T-cell (primary cell): ENCODE measurements around the gene MFSD11. TPM values are rescaled to one million over a fixed set of nuclear protein-coding genes. Genes with fewer than 3 reads are reported as not detected.

Source experiments
- ATAC-seq, 4 experiments: fragments of 200-7000 bp in 3 of 4; fragments of 150-1000 bp in 1 of 4; cut with Tn5 transposase; replicated peaks in 1 of 4; 1 replicate in 3 of 4; 2 replicates in 1 of 4; pipeline ENCODE4 v1.10.0; 2021; ENCODE audit warnings: moderate library complexity in 3 of 4, mild to moderate bottlenecking in 2 of 4, moderate number of reproducible peaks in 1 of 4
- CTCF ChIA-PET, 2 donors: fragments of 300-600 bp; sonication (Branson Sonifier 250); formaldehyde crosslinking; loops; one replicate each; lab custom pipeline; 2022; ENCODE audit warnings: antibody characterized with exemption in 2 of 2; lab: Charles Lee
- POLR2A ChIA-PET, 2 donors: fragments of 300-600 bp; sonication (Branson Sonifier 250); formaldehyde crosslinking; loops; one replicate each; lab custom pipeline; 2022; ENCODE audit warnings: antibody characterized with exemption in 2 of 2; lab: Charles Lee
- DNase-seq, 35 experiments: peaks; one replicate each; pipeline versions ENCODE4 v3.0.0 to v3.0.0-alpha.2; 2013 to 2023
- H3K27ac ChIP-seq: one replicate; pipeline ENCODE4 v1.5.1; 2013; ENCODE audit warnings: low read length
- H3K27me3 ChIP-seq, 2 experiments: replicated peaks in 1 of 2; 1 replicate in 1 of 2; 2 replicates in 1 of 2; pipeline versions ENCODE4 v1.6.1 to v1.7.0; 2013; ENCODE audit warnings: low read length in 1 of 2, mixed read lengths in 1 of 2; ENCODE audit not compliant: control insufficient read depth in 2 of 2, insufficient read depth in 2 of 2; ENCODE audit errors: extremely low read depth in 1 of 2
- H3K36me3 ChIP-seq, 2 donors: 1 replicate in 1 of 2; 2 replicates in 1 of 2; pipeline versions ENCODE4 v1.6.1 to v1.7.0; 2013; ENCODE audit warnings: low read length in 1 of 2; ENCODE audit not compliant: control insufficient read depth in 2 of 2, insufficient read depth in 1 of 2; ENCODE audit errors: extremely low read depth in 1 of 2
- H3K4me1 ChIP-seq, 2 experiments: 1 replicate in 1 of 2; 2 replicates in 1 of 2; pipeline versions ENCODE4 v1.6.1 to v1.7.0; 2013; ENCODE audit warnings: low read length in 2 of 2, mixed read lengths in 1 of 2; ENCODE audit not compliant: insufficient read depth in 2 of 2, control insufficient read depth in 1 of 2; ENCODE audit errors: extremely low read depth in 1 of 2
- H3K4me3 ChIP-seq, 2 donors: 1 replicate in 1 of 2; 2 replicates in 1 of 2; pipeline versions ENCODE4 v1.5.1 to v1.7.0; 2013; ENCODE audit warnings: mild to moderate bottlenecking in 2 of 2, low read length in 1 of 2, moderate library complexity in 1 of 2; ENCODE audit not compliant: control insufficient read depth in 1 of 2; ENCODE audit errors: extremely low read depth in 1 of 2
- H3K9me3 ChIP-seq: 2 replicates; pipeline ENCODE4 v1.7.0; 2013
- H3K27ac Mint-ChIP-seq, 2 donors: one replicate each; pipeline ENCODE4 v1.8.0; 2020 to 2021; ENCODE audit warnings: mild to moderate bottlenecking in 2 of 2, mixed read lengths in 2 of 2
- H3K27me3 Mint-ChIP-seq, 2 donors: one replicate each; pipeline ENCODE4 v1.8.0; 2021 to 2022; ENCODE audit warnings: mixed read lengths in 2 of 2
- H3K36me3 Mint-ChIP-seq: one replicate; pipeline ENCODE4 v1.8.0; 2021; ENCODE audit warnings: mixed read lengths
- H3K4me1 Mint-ChIP-seq, 3 donors: one replicate each; pipeline ENCODE4 v1.8.0; 2020 to 2022; ENCODE audit warnings: mixed read lengths in 3 of 3, mild to moderate bottlenecking in 1 of 3
- H3K4me3 Mint-ChIP-seq, 3 donors: one replicate each; pipeline ENCODE4 v1.8.0; 2020 to 2022; ENCODE audit warnings: mild to moderate bottlenecking in 3 of 3, mixed read lengths in 3 of 3, moderate library complexity in 3 of 3
- H3K9me3 Mint-ChIP-seq, 3 donors: one replicate each; pipeline ENCODE4 v1.8.0; 2020 to 2022; ENCODE audit warnings: mixed read lengths in 3 of 3
- WGBS: methylation state at CpG from one replicate; pipeline ENCODE4 v1.1.5; 2013; ENCODE audit warnings: missing lambda C conversion rate; ENCODE audit not compliant: insufficient coverage; 5-methylcytosine and 5-hydroxymethylcytosine counted together
- total RNA-seq, 35 experiments: library from RNA in 6 of 35; stranded (reverse) in 6 of 35; fragments of 120-200 nt in 1 of 35; gene quantifications; one replicate each; pipeline versions ENCODE4 v1.2.1 to v1.2.4 and lab custom pipeline; 2013 to 2026

The MFSD11 gene
- total RNA-seq, 5 donors from 2014 or later (not counting 1 experiment from before 2014, with no cell fraction given): 30.5 to 41.5 (median 34.6) TPM

DNA sequence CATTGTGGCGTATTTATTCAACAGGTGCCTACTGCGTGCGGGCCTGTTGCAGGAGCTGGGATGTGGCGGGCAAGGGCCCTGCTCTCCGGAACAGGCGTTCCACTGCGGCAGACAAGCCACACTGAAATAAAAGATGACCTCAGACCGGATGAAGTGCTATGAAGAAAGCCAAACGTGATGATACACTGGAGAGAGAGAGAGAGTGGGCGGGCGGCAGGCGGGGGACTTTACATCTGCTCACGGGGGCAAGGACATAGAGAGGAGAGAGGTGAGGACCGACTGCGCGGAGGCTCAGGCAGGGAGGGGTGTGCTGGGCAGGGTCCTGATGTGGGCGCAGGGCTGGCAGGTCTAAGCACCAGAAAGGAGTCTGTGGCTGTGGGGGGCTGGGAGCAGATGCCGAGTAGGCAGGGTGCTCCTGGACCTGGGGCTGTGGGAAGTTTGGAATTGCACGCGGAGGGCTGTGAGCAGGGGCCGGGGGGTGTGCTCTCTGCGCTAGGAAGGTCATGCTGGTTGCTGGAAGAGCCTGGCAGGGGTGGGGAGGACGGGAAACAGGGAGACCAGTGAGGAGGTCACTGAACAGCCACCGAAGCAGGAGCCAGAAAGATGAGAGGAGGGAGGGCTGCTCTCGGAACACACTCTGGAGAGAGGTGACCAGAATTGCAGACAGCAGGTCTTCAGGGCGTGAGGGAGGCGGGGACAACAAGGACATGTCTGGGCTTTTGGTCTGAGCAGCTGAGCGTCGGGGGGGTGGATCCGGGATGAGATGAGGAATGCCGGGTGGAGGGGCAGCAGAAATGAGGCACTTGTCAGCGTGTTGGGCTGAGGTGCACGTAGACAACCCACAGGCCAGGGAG is 37.1 kb upstream of the MFSD11 start:
- POLR2A ChIA-PET: interaction anchor here in 1 of 2 donors (0.7 kb wide), 1 partner anchor 14 kb away, joined by 3 read pairs; no protein-coding TSS in a partner anchor
- 88% methylated on average over 32 of the region's 33 CpGs for WGBS
- peaks cover 0 to 13% (median 0%) of the 10 kb centered on the region in 3 donors for H3K4me1 Mint-ChIP-seq
- H3K4me3 Mint-ChIP-seq: no peak overlapping the region
- no peaks in the 10 kb centered on the region for H3K27me3 Mint-ChIP-seq
- ATAC-seq (peak in 3 of 4 experiments; percentile 47 to 71 (median 51)), DNase-seq (peak in 6 of 35 experiments; percentile 7 to 50 (median 23))
- peak overlapping the region in 1 of 2 donors; percentile 64 for H3K27ac Mint-ChIP-seq
- H3K9me3 ChIP-seq: no peaks in the 10 kb centered on the region
- no peak overlapping the region for H3K4me3 ChIP-seq
- CTCF ChIA-PET: no interaction called here
- H3K36me3 Mint-ChIP-seq: no peaks in the 10 kb centered on the region
- no peaks in the 10 kb centered on the region for H3K36me3 ChIP-seq
- H3K27me3 ChIP-seq: peaks cover 0 to 5% of the 10 kb centered on the region in 2 experiments
- no peaks in the 10 kb centered on the region for H3K9me3 Mint-ChIP-seq
- H3K4me1 ChIP-seq: peaks cover 0 to 32% of the 10 kb centered on the region in 2 experiments
- H3K27ac ChIP-seq: peak overlapping the region; percentile 55

DNA sequence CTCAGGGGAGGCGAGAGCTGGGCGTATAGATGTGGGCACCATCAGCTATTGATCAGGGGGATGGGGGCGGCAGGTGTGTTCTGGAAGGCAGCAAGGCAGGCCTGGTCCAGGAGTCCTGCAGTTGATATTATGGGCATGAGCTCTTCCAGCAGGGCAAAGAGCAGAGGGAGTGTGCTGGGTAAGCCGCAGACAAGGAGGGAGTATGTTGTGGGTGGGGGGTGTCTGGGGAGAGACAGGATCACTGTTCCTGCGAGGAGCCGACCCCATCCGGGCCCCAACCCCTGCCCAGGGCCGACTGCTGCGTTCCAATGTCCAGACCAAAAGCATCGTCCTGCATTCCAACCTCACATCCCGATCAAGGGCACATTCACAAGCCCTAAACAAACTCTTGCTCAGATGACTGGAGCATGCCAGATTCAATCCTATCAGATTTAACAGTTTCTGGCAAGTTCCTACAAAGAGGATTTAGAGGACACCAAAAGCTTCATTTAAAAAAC is 36.4 kb upstream of the MFSD11 start:
- no peaks in the 10 kb centered on the region for H3K27me3 Mint-ChIP-seq
- 90% methylated on average over 10 of the region's 11 CpGs for WGBS
- no peaks in the 10 kb centered on the region for H3K36me3 Mint-ChIP-seq
- CTCF ChIA-PET: no interaction called here
- H3K4me1 Mint-ChIP-seq: peaks cover 0 to 12% (median 0%) of the 10 kb centered on the region in 3 donors
- POLR2A ChIA-PET: interaction anchor here in 1 of 2 donors (0.6 kb wide), 1 partner anchor 27 kb away, joined by 4 read pairs; no protein-coding TSS in a partner anchor
- no peak overlapping the region for H3K27ac Mint-ChIP-seq
- Histone ChIP-seq H3K9me3 (no peaks in the 10 kb centered on the region), H3K36me3 (no peaks in the 10 kb centered on the region), H3K4me3 (no peak overlapping the region), H3K27me3 (peaks cover 0 to 5% of the 10 kb centered on the region in 2 experiments), H3K4me1 (peaks cover 0 to 26% of the 10 kb centered on the region in 2 experiments), H3K27ac (no peak overlapping the region)
- no peak overlapping the region for H3K4me3 Mint-ChIP-seq
- ATAC-seq (no peak), DNase-seq (no peak)
- no peaks in the 10 kb centered on the region for H3K9me3 Mint-ChIP-seq

DNA sequence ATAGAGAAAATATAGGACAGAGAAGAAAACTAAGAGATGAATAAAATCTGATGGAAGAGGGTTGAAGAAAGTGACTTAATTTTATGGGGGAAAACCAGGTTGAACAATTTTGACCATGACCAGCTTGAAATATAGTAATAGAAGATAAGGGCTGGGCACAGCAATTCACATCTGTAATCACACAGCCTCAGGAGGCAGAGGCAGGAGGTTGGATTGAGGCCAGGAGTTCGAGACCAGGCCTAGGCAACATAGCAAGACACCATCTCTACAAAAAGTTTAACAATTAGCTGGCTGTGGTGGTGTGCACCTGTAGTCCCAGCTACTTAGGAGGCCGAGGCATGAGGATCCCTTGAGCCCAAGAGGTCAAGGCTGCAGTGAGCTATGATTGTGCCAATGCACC is 35.8 kb upstream of the MFSD11 start:
- Mint-ChIP-seq H3K9me3 (no peaks in the 10 kb centered on the region), H3K4me3 (no peak overlapping the region), H3K27ac (no peak overlapping the region), H3K27me3 (no peaks in the 10 kb centered on the region), H3K4me1 (peaks cover 0 to 6% (median 0%) of the 10 kb centered on the region in 3 donors), H3K36me3 (no peaks in the 10 kb centered on the region)
- no peaks in the 10 kb centered on the region for H3K9me3 ChIP-seq
- ATAC-seq: no peak
- H3K4me3 ChIP-seq: no peak overlapping the region
- CTCF ChIA-PET: no interaction called here
- POLR2A ChIA-PET: interaction anchor here in 1 of 2 donors (0.6 kb wide), 1 partner anchor 26 kb away, joined by 4 read pairs; no protein-coding TSS in a partner anchor
- no peak for DNase-seq
- H3K36me3 ChIP-seq: no peaks in the 10 kb centered on the region
- peaks cover 0 to 5% of the 10 kb centered on the region in 2 experiments for H3K27me3 ChIP-seq
- H3K27ac ChIP-seq: no peak overlapping the region
- WGBS: no CpG with 5 or more reads among the region's 2 CpGs
- peaks cover 0 to 21% of the 10 kb centered on the region in 2 experiments for H3K4me1 ChIP-seq

DNA sequence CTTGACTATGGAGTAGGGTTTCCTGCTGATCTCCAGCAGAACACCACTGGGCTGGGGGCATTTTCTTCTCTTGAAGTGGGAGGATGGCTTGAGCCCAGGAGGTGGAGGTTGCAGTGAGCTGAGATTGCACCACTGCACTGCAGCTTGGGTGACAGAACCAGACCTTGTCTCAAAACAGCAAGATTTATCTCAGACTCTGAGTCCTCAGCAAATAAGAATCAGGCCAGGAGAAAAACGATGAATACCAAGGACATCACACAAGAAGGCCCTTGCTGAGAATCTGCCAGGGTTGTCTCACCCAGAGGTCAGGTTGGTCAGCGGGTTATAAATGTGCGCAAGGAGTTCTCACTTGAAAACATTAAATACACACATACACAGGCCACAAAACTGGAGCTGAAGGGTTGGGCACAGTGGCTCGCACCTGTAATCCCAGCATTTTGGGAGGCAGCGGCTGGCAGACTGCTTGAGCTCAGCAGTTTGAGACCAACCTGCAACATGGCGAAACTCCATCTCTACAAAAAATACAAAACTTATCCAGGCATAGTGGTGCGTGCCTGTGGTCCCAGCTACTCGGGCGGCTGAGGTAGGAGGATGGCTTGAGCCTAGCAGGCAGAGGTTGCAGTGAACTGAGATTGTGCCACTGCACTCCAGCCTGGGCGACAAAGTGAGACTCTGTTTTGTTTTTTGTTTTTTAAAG is 34.8 kb upstream of the MFSD11 start:
- H3K36me3 ChIP-seq: no peaks in the 10 kb centered on the region
- no peak overlapping the region for H3K4me3 Mint-ChIP-seq
- H3K9me3 Mint-ChIP-seq: no peaks in the 10 kb centered on the region
- no peaks in the 10 kb centered on the region for H3K36me3 Mint-ChIP-seq
- H3K4me1 ChIP-seq: peaks cover 0 to 19% of the 10 kb centered on the region in 2 experiments
- no peak overlapping the region for H3K4me3 ChIP-seq
- no peak for ATAC-seq
- H3K27me3 Mint-ChIP-seq: no peaks in the 10 kb centered on the region
- no peak for DNase-seq
- peaks cover 0 to 6% (median 0%) of the 10 kb centered on the region in 3 donors for H3K4me1 Mint-ChIP-seq
- no peaks in the 10 kb centered on the region for H3K9me3 ChIP-seq
- H3K27me3 ChIP-seq: peaks cover 0 to under 1% of the 10 kb centered on the region in 2 experiments
- ChIA-PET POLR2A (no interaction called here), CTCF (interaction anchor here in 1 of 2 donors (0.7 kb wide), 1 partner anchor 96 kb away, joined by 3 read pairs; no protein-coding TSS in a partner anchor)
- 100% methylated on average over 5 of the region's 10 CpGs for WGBS
- no peak overlapping the region for H3K27ac Mint-ChIP-seq
- no peak overlapping the region for H3K27ac ChIP-seq

DNA sequence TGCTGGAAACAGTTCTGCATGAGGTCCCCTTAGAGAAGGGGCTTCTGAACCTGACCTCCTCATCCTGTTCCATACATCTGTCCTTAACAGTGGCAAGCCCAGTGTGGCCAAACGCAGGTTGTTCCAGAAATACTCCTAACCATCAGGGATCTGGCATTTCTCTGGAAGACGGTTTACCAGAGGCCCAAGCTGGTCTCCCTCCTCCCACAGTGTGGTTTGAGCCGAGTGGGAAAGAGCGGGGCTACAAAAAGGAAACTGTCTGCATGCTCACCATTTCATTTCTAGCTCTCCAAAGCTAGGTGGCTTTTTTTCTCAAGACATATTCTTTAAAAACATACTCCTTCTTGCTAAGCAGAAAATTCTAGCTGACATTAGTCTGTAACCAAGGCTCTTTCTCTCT is 33.1 kb upstream of the MFSD11 start:
- ATAC-seq (no peak), DNase-seq (no peak)
- H3K27ac Mint-ChIP-seq: no peak overlapping the region
- H3K27me3 Mint-ChIP-seq: no peaks in the 10 kb centered on the region
- no peak overlapping the region for H3K4me3 Mint-ChIP-seq
- peaks cover 0 to 19% of the 10 kb centered on the region in 2 experiments for H3K4me1 ChIP-seq
- ChIA-PET CTCF (interaction anchor here in 1 of 2 donors (0.6 kb wide), 2 partner anchors 10 to 187 kb away, joined by 4 to 8 read pairs; no protein-coding TSS in a partner anchor), POLR2A (interaction anchor here (0.6 to 0.7 kb wide), 2 partner anchors 11 to 814 kb away, joined by 4 to 8 read pairs; no protein-coding TSS in a partner anchor)
- H3K36me3 Mint-ChIP-seq: no peaks in the 10 kb centered on the region
- no peak overlapping the region for H3K4me3 ChIP-seq
- no CpG with 5 or more reads among the region's 4 CpGs for WGBS
- H3K4me1 Mint-ChIP-seq: peaks cover 0 to 11% (median 7%) of the 10 kb centered on the region in 3 donors
- no peaks in the 10 kb centered on the region for H3K9me3 Mint-ChIP-seq
- H3K27me3 ChIP-seq: peaks cover 0 to 4% of the 10 kb centered on the region in 2 experiments
- no peak overlapping the region for H3K27ac ChIP-seq
- no peaks in the 10 kb centered on the region for H3K36me3 ChIP-seq
- no peaks in the 10 kb centered on the region for H3K9me3 ChIP-seq

DNA sequence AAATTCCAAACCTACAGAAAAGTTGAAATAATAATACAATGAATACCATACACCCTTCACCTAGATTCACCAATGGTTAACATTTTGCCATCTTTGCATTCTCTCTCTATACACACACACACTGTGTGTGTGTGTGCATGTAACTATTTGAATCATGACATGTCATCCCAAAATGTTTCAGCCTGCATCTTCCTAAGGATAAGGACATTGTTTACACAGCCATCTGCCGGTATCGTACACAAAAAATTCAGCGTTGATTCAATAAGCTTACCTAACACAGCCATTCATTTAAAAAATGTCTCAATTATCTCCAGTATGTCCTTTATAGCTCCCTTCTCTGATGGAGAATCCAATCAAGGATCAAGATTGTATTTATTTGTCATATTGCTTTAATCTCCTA is 31.1 kb upstream of the MFSD11 start:
- Histone ChIP-seq H3K36me3 (no peaks in the 10 kb centered on the region), H3K9me3 (no peaks in the 10 kb centered on the region), H3K27ac (no peak overlapping the region), H3K27me3 (peaks cover 0 to 9% of the 10 kb centered on the region in 2 experiments), H3K4me3 (no peak overlapping the region), H3K4me1 (peaks cover 0 to 22% of the 10 kb centered on the region in 2 experiments)
- no CpG with 5 or more reads among the region's 3 CpGs for WGBS
- ChIA-PET CTCF (no interaction called here), POLR2A (no interaction called here)
- ATAC-seq (no peak), DNase-seq (no peak)
- no peak overlapping the region for H3K4me3 Mint-ChIP-seq
- H3K4me1 Mint-ChIP-seq: peaks cover 0 to 19% (median 15%) of the 10 kb centered on the region in 3 donors
- H3K36me3 Mint-ChIP-seq: no peaks in the 10 kb centered on the region
- no peaks in the 10 kb centered on the region for H3K9me3 Mint-ChIP-seq
- no peaks in the 10 kb centered on the region for H3K27me3 Mint-ChIP-seq
- H3K27ac Mint-ChIP-seq: peak overlapping the region in 1 of 2 donors; percentile 34
